HG02610 (cell line): ENCODE results near the gene SLC12A4.
"Not testable (repeated sequence)": the region's sequence is repeated elsewhere in the genome, so short reads cannot be mapped to it uniquely, and the experiment has no call there.

Experiments
- ATAC-seq: cut with Tn5 transposase; IDR thresholded peaks from one replicate; pipeline ENCODE4 v1.9.1; 2021; ENCODE audit warnings: mild to moderate bottlenecking, moderate library complexity; ENCODE audit not compliant: unreplicated experiment

Gene SLC12A4

DNA sequence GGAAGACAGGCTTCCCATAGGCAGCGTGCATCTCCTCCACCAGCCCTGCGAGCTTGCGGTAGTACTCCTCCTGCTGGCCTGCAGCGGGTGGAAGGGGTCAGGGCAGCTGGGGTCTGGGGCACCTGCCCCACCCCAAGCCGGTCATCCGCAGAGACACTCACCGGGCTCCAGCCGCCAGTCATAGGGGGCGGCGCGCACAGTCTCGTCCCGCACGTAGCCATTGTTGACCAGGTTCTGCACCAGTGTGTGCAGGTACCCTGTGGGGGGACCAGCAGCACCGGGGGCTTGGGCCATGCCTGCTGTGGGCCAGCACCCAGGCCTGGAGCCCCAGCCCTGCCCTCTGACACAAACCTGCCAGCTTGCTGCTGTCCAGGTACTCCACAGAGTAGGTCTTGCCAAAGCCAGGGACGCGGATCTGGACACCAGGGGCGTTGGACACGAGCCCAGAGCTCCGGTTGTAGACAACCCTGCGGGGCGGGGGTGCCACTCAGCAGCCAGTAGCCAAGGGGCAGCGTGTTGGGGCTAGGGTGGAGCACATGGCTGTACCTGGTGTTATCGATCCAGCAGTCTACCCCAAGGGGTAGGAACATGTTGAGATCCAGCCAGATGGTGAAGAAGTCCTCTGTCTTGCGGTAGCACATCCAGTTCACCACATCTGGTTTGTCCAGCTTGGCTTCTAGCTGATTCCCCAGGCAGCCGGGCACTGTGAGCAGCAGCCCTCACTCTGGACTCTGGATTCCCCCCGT, 25.8 kb downstream of the SLC12A4 start:
- no peak for ATAC-seq

DNA sequence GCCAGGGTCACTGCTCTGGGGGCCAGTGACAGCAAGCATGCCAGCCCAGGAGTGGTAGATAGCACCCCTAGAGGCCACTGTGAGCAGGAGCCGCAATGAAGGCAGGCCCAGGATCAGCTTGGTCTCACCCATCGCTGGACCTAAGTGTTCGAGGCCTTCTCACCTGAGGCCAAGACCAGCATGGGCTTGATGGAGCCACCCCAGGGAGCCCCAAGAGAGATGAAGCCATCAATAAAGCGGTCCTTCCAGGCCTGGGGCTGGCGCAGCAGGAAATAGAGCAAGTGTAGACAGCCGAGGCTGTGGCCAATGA, 26.3 kb downstream of the SLC12A4 start:
- no peak for ATAC-seq

DNA sequence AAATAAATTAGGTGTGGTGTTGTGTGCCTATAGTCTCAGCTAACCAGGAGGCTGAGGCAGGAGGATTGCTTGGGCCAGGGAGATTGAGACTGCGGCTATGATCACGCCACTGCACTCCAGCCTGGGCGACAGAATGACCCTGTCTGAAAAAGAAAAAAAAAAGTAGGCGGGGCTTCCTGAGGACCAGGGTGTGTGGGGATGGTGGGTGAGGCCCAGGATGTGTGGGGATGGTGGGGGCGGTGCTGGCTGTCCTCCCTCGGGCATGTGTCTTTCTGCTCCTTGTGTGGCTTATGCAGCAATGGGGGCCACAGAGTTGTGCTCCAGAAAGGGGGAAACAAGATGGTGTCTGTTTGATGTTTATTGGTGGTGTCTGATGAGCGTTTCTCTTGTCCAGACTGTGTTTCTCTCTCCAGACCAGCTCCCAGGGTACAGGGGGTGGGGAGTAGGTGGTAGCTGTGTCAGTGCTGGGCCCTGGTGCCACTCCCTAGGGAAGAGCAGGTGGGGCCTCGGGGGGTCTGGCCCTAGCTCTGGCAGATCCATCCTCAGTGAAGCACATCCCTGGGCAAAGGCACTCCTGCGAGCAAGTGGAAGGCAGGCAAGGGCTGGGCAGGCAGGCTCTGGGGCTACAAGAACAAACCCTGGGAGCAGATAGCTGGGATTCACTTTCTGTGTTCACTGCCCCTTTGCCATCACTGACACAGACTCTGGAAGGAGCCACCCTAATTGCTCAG, 26.8 kb downstream of the SLC12A4 start:
- ATAC-seq = no peak

DNA sequence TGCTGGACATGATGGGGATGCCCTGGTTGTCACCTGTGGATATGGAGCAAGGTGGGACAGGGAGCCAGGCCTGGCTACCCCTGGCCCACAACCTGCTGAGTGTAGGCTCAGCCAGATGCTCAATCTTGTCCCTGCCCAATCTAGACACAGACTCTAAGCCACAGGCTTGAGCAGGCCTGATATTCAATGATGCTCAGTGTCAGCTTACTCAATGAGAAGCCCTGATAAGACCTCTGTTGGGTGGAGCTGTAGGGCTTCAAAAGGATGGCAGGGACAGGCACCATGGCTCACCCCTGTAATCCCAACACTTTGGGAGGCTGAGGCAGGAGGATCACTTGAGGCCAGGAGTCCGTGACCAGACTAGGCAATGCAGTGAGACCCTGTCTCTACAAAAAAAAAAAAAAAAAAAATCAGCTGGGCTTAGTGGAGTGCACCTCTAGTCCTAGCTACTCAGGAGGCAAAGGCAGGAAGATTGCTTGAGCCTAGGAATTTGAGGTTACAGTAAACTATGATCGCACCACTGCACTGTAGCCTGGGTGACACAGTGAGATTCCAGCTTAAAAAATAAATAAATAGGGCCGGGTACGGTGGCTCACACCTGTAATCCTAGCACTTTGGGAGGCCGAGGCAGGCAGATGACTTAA, 27.9 kb downstream of the SLC12A4 start:
- ATAC-seq = no peak

DNA sequence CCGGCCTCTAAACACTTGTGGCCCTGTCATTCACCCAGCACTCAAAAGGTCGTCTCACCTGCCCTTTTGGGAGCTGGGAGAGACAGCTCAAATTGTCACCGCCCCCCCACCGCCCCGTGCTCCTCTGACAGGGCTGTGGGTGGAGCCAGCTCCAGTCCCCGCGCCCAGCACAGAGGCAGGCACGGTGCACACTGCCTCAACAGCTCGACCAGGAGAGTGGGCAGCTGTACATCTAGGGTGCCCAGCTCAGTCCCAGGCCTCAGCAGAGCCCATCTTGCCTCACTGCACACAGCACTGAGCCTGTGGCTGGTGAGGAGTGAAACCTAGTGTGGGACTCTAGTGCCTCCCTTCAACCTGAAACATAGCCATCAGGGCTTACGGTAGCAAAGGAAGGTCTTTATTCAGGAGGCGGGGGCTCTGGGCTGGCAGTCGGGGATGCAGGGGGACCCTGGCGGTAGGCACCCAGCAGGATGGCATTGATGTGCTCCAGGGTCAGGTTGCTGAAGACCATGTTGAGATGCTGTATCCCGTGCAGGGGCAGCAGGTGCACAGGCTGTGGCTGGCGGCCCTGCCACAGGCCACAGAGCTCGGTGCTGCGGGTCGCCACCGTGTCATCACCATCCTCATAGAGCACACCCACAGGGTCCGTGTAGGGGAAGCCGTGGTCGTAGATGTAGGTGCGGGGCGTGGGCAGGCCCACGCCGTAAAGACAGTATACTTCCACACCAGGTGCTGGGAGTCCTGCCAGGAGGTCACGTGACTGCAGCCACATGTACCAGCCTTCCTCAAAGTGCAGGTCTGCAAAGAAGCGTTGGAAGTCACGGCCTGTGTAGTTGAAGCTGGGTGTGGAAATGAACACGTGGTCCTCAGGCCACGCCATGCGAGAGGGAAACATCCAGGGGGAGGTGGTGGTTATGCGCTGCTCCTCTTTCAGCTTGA, 28.7 kb downstream of the SLC12A4 start:
- no peak for ATAC-seq

DNA sequence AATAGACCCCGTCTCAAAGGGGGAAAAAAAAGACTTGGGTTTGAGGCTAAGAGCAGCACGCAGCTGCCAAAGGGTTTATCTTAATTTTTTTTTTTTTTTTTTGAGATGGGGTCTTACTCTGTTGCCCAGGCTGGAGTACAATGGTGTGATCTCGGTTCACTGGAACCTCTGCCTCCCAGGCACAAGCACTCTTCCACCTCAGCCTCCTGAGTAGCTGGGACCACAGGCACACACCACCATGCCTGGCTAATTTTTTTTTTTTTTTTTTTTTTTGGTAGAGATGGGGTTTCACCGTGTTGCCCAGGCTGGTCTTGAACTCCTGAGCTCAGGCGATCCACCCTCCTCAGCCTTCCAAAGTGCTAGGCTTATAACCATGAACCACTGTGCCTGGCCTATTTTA, 30.7 kb downstream of the SLC12A4 start:
- not testable (repeated sequence) for ATAC-seq

DNA sequence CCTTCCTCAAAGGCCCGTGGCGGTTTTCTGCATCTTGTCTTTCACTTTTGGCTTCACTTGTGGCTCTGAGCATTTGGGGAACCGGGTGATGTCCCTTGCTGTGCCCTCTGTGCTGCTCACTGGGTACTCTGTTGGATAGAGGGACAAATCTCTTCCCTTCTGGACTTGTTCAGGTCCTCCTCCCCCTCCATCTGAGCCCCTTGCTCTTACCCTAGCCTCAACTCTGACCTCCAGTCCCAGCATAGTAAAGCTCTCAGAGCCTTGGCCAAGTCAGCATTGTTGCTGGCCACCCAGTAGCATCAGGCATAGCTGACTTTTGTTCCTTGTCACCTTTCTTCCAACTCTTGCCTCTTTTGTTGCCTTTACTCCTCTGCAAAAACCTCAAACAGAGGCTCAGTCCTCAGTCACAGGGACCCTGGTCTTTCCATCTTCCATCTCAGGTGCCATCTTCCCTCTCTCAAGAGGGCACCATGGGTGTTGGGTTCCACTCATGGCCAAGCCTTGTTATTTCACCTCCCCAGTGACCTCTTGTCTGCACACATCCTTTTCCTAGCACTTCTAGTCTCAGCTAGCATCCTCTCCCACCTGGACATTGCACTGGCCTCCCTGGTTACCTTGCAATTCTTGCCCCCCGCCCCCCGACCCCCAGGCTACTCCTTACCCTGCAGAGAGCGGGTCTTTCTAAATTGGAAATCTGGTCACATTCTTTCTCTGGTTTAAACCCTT, 31.4 kb downstream of the SLC12A4 start:
- ATAC-seq = peak; percentile 57

DNA sequence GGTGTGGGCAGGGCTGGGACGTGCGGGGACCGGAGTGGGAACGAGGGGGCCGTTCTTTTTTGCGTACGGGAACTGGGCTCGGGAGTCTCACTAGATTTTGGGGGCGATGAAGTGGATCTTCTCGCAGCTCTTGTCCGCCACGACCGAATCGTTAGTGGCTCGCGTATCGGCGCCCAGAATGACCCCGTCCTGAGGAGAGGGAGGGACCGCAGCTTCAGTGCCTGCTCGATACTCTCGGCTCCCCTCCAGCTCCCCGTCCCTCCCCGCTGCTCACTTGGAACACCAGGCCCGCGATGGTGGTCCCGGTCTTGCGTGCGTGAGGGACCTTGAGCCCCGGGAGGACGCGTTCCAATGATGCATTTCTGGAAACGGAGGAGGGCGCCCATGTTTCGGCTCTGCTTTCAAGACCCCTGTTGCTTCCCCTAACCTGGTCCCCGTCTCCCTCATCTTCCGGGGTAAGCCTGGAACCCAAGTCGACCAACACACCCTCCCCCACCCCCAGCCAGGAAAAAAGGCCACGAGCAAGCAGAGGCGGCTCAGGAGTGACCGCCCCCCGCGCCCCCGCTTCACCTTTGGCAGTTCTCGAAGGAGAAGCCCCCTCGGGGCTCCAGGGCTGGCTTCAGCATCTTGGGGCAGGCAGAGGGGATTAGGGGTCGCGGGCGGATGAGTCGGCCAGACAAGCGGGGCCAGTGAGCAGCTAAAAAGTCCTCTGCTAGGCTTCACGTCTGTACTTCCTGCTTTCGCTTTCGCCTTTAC, 32.1 kb downstream of the SLC12A4 start, which contains the start of gene PSMB10:
PSMB10 (minus strand) TSS at position 727 of the 756 bp plus-strand sequence; CDS start at position 626, 101 bp downstream.
- no peak for ATAC-seq

DNA sequence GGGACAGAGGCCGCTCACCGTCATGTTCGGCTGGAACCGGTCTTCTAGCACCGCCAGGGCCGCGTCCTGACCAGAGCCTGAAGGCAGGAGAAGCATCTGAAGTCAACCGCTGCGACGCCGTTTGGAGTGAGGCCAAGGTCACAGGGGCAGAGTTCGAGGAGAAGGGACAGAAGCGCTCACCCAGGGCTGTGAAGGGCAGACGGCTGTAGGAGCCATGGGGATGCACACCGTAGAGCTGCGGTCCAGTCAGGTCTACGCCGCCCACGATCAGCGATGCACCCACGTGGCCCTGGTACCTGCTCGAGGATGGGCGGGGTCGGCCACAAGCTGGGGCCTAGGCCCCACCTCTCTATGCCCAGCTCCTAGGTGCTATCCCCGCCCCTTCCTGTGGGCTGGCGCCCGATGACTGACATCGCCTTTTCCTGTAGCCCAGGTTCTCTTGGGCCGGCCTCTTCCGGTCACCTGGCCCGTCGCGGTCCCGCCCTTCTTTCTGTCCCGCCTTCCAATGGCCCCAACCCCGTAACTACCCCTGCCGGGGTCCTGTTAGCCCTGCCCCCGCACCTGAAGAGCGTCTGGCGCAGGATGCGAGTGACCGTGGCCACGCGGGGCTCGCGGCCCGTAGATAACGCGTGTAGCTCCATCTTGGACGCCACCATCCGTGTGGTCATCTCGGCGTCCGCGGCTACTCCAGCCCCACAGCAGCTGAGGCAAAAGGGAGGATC, 32.9 kb downstream of the SLC12A4 start:
- peak; percentile 94 for ATAC-seq

DNA sequence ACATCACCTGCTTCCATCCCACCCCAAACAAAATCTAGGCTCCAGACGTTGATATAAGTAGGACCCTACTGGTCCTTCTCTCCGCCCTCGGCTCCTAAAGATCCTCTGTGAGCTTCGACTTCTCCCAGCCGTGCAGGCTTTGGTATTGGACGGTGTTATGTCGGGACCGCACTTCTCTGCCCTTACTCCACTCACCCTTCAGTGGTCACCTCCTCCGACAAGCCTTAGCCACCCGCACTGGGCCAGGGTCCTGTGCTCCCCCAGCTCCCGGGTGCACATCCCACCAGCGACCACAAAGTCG, 33.4 kb downstream of the SLC12A4 start:
- ATAC-seq = no peak

DNA sequence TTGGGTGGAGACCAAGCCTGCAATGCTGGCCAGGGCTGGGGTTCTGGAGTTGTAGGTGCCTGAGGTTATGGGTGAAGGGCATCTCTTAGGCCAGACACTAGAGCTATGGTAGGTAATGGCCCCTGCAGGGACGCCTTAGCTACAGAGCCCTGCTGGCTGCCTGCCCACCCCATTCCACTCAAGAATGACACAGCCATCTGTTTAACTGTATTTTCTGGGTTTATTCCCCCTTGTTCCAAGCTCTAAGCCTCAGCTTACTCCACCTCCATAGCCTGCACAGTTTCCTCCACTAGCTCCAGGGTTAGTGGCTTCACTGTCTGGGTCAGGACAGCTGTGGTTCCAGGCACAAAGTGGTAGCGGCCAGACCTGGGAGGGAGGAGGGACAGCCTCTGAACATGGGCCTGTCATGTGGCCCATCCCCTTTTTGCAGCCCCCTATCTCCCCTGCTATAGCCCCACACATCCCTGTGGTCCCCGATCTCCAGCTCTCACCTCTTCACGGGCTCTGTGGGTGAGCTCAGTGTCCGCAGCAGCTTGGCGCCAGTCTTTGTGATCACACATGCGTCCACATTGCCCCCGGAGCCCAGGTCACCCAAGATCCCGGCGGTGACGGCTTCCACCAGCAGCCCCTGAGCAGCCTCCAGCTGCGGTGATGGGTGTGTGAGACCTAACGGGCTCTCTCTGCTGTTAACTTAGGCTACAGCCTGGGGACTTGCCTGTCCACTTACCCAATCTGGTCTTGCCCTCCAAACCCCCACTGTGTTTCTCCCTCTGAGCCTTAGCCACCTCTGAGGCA, 33.9 kb downstream of the SLC12A4 start:
- no peak for ATAC-seq

DNA sequence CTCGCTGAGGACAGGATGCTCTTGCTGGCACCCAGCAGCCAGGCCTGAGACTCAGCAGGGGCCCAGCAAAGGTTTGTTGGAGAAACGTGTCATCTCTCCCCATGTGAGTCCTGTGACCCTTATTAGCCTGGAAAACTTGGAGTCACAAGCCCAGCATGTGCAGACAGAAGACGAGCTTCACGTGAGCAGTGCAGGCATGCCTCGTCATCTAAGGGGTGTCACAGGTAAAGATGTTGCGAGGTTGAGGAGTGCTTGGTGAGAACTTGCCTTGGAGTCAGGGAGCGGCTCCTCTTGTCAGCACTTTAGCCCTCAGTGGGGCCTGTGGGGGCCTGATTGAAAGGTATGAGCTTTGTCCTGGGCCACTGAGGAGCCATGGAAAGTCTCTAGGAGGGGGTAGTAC, 34.6 kb downstream of the SLC12A4 start:
- ATAC-seq = no peak

DNA sequence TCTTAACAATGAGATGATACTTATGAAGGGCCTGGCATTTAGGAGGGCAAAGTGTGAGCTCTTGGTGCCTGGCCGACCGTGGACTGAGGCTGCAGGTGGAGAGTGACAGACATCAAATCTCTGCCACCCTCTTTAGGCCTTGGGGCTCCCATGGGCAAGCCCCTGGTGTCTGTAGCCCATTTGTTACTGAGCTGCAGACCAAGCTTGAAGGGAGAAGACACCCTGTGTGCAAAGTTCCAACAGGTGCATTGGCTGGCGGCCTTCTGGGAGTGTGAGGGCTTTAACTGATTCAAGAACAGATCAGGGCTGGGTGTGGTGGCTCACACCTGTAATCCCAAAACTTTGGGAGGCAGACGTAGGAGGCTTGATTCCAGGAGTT, 36.0 kb downstream of the SLC12A4 start:
- ATAC-seq = no peak

DNA sequence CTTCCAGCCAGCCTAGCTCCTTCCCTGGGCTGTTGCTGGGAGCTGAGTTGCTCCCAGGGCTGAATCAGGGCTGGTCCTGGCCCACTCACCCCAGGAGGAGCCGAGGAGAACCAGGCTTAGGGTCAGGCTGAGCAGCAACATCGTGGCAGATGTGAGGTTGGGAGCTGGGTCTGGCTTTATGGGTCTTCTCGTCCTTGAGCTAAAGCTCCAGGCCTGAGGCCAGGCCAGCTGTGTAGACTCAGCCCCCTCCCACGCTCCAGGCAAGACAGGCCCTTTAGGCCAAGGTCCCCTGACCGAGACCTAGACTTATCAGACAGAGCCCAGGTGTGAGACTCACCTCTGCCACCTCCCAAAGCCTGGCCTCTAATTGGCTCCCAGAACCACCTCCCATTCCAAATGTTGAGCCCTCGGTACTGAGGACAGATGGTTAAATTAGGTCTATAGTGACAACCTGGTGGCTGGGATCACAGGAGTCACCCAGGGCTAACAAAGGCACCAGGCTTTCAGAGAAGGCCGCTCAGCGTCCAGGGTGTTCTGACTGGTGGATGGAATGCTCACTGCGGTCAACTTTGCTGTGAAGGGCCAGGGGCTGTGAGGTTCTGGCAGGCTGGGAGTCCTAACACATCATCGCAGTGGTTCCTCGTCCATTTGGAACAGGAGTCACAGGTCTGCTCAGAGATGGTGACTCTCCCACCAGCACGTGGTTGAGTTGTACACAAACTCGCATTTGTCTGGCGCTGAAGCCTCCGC, 36.5 kb downstream of the SLC12A4 start, which contains the start of gene CTRL:
CTRL (minus strand) TSS at position 151 of the 750 bp plus-strand sequence; CDS start at position 141, 10 bp downstream.
- ATAC-seq = no peak

DNA sequence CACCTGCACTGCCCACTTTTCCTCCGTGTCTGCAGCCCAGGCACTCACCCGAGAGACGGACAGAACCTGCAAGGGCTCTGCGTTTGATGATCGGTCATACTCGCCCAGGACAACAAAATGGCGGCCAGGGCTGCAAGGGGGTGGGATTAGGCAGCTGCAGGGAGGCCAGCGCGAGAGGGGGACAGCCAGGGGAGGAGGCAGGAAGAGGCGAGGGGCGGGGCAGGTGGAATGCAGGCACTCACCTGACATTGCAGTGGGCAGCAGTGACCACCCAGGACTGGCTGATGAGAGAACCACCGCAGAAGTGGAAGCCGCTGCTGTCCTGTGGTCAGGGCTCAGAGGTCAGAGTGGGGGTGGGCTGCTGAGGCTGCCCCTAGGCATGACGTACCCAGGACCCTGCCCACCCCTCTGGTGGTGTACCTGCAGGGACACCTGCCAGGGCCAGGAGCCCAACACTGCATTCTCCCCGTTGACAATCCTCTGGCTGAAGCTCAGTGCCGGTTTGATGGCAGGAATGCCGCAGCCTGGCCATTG, 37.7 kb downstream of the SLC12A4 start:
- ATAC-seq = no peak

DNA sequence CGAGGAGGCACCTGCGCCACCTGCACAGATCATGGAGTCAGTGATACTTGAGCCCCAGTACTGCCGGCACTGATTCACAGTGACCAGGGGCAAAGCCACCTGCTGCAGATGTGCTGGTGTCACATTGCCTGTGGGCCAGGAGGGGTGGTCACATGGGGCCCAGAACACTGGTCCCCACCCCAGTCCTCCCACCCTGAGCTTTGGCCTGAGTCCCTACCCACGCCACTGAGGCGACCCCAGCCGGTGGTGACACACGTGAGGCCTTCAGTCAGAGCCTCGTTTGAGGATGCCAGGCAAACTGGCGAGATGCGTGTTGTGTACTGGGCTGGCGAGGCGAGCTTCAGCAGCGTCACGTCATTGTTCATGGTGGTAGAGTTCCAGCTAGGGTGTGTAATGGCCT, 38.2 kb downstream of the SLC12A4 start:
- no peak for ATAC-seq
